Upper lobe of left lung (tissue), 4 donors: ENCODE data around the gene RNF130.

Experiments
- EP300 ChIP-seq, 4 donors: sonication (generic); formaldehyde crosslinking; IDR thresholded peaks; one replicate each; pipeline ENCODE4 v1.5.1; 2017; ENCODE audit warnings: antibody characterized with exemption in 4 of 4, control low read depth in 2 of 4
- POLR2A ChIP-seq, 4 donors: fragments of 450-650 bp; IDR thresholded peaks; one replicate each; pipeline ENCODE4 v1.5.1; 2016 to 2017; ENCODE audit warnings: antibody characterized with exemption in 4 of 4, mild to moderate bottlenecking in 2 of 4
- POLR2AphosphoS5 ChIP-seq, 2 donors: sonication (generic); formaldehyde crosslinking; IDR thresholded peaks; one replicate each; pipeline ENCODE4 v1.5.1; 2017; ENCODE audit warnings: antibody characterized with exemption in 2 of 2
- TF ChIP-seq, protein P1 (sequence below), 6 experiments: fragments of 450-650 bp in 4 of 6; fragments of 200-600 bp in 2 of 6; sonication (generic) in 2 of 6; IDR thresholded peaks; one replicate each; pipeline ENCODE4 v1.5.1; 2016 to 2019; ENCODE audit warnings: antibody characterized with exemption in 6 of 6

DNA sequence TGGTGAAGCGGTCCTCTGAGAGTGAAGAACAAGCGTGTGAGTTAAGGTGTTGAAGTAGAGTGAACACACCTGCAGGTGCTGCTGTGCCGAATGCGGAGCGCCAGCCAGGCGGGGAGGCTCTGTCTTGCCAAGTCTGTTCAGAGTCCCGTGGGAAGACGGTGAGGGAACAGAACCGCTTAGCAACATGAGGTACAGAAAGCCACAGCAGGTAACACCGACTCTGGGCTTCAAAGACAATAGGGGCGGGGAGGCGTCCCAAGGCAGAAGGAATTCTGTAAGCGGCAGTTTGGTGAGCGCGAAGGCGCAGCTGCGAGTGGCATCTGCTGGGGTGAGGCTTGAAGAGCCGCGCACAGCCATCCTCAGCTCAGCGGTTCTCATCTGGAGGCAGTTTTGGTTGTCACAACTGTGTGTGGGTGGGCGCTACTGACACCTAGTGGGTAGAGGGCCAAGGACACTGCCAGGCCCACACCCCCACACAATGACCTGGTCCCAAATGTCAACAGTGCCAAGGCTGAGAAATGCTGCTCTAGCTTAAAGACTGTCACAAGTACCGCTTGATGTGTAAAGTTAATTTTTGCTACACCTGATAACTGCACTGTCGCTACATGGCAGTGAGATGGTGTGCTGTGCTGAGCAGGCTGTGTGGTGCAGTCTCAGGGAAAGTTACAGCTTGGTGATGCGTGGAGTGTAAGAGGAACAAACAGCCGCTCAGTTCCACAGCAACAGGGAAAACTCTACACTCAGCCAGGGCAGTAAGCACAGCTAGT lies 96.4 kb downstream of the RNF130 start:
- TF ChIP-seq, protein P1, sequence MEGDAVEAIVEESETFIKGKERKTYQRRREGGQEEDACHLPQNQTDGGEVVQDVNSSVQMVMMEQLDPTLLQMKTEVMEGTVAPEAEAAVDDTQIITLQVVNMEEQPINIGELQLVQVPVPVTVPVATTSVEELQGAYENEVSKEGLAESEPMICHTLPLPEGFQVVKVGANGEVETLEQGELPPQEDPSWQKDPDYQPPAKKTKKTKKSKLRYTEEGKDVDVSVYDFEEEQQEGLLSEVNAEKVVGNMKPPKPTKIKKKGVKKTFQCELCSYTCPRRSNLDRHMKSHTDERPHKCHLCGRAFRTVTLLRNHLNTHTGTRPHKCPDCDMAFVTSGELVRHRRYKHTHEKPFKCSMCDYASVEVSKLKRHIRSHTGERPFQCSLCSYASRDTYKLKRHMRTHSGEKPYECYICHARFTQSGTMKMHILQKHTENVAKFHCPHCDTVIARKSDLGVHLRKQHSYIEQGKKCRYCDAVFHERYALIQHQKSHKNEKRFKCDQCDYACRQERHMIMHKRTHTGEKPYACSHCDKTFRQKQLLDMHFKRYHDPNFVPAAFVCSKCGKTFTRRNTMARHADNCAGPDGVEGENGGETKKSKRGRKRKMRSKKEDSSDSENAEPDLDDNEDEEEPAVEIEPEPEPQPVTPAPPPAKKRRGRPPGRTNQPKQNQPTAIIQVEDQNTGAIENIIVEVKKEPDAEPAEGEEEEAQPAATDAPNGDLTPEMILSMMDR (IDR thresholded peaks at IDR 0.05), result peak in 5 of 6 experiments; percentile 28 to 43 (median 32)
- TF ChIP-seq POLR2AphosphoS5 (IDR thresholded peaks at IDR 0.05) (no peak), POLR2A (IDR thresholded peaks at IDR 0.05) (no peak), EP300 (IDR thresholded peaks at IDR 0.05) (no peak)
